Stimulated activated CD8-positive, alpha-beta memory T cell treated with anti-CD3 and anti-CD28 coated beads, Interleukin-15, amount 100 ng/mL, for 24 hours (primary cell): ENCODE results near the gene ACVR1B.
A peak's percentile ranks its signal among the peaks of the same experiment; 100 is the strongest.
"Not testable (repeated sequence)": the region's sequence is repeated elsewhere in the genome, so short reads cannot be mapped to it uniquely, and the experiment has no call there.

Experiments
- DNase-seq: peaks from one replicate; pipeline ENCODE4 v3.0.0-alpha.2; 2020; ENCODE audit warnings: low read depth

The ACVR1B gene

DNA sequence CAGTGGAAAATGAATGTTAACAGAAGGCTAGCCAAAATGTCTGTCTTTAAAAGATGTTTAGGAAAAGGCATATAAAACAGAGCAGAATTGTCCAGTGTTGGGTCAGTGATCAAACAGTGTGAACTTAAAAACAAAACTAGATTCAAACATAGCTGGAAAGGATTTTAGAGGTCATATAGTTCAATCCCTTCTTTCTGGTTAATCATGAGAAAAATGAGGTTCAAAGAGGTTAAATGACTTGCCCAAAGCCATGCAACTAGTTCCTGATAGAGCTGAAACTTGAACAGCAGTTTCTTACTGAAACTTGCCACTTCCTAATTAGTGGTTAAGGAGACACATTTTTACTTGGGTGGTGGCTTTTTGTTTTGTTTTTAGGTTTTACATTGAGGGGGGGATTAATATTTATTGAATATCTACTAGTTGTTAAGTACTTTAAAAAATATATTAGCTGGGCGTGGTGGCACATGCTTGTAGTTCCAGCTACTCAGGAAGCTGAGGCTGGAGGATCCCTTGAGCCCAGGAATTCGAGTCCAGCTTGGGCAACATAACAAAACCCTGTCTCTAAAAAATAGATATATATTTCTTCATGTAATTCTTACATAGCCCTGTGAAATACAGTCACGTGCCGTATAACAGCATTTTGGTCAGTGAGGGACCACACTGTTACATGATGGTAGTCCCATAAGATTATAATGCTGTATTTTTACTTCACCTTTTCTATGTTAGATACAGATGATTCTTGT, 20.4 kb downstream of the ACVR1B start:
- no peak for DNase-seq

DNA sequence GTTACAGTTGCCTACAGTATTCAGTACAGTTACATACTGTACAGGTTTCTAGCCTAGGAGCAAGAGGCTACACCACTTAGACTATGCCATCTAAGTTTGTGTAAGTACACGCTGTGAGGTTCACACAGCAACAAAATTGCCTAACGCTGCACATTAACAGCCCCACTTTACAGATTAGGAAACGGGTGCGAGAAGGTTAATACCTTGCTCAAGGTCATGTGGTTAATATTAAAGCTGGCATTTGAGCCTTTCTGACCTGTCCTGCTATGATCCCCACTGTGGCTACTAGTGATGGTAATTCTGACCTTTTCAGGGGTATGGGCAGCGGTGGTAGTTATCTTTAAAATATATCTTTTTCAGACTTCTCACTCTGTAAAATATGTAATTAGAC, 20.9 kb downstream of the ACVR1B start:
- no peak for DNase-seq

GRCh38 chr12:51972849-51973273, 21.4 kb downstream of the ACVR1B start:
- no peak for DNase-seq

DNA sequence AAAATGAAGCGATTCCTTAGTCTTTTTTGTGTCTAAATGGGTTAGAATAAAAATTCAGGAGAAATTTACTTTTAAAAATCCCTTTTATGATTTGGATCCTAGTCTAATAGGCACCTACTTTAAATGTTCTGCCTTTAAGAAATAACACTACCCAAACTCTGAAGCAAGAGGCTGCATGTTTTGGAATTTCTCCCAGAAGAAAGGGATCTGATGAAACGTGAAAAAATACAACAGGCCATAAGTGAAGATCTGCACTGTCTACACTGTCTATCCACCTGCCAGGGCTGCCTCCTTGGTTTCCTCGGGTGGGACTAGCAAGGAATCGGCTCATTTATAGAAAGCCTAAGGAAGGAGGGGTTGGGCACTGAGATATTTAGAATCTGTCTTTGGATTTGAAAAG, 22.1 kb downstream of the ACVR1B start:
- no peak for DNase-seq

DNA sequence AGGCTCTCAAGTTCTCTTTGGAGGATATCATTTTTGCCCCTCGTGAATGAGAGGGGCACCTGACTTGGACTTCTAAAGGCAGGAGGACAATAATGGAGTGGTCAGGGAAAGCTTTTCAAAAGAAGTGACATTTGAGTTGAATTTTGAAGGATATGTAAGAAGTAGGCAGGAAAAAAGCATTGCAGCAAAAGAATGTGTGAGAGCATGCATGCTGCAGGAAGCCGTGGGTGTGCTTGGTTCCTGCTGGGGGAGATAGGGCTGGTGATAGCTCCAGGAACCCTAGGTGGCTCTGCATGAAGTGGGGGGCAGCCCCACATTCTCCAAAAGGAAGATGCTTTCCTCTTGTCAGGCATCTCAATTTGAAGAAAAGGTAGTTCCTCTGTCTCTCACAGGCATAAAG, 23.1 kb downstream of the ACVR1B start:
- no peak for DNase-seq

DNA sequence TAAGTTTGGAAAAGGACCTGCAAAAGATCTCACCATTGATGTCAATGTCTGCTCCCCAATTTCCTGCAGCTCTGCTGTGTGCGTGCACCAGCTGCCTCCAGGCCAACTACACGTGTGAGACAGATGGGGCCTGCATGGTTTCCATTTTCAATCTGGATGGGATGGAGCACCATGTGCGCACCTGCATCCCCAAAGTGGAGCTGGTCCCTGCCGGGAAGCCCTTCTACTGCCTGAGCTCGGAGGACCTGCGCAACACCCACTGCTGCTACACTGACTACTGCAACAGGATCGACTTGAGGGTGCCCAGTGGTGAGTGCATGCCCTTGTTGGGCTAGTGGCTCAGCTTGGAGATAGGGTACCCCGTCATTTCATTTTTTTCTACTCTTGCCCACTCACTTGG, 23.7 kb downstream of the ACVR1B start:
- DNase-seq, result no peak

DNA sequence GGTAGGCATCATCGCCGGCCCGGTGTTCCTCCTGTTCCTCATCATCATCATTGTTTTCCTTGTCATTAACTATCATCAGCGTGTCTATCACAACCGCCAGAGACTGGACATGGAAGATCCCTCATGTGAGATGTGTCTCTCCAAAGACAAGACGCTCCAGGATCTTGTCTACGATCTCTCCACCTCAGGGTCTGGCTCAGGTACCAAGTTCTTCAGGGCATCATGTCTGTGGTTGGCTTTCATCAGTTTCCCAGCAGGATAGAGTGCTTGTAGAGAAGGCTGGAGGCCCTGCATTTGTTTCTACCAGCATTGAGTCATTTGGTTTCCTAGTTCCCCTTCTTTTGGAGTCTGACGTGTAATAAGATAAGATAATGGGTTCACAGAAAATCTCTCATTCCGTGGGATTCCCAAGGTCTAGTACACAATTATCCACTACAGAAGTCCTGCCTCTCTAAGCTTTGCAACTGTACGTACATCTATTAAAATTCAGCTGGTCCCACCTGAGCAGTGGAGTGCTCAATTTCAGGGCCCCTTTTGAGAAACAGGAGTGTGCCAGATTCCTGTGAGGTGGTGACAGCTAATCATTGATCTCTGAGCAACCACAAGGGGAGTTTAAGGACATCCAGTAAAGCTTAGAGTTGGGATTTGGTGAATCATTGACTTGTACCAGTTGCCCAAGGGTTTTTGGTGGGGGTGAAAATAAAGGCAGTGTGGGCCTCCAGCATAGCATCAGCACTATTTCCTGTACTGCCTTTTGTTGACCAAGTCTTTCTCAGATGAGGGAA, 25.1 kb downstream of the ACVR1B start:
- no peak for DNase-seq

DNA sequence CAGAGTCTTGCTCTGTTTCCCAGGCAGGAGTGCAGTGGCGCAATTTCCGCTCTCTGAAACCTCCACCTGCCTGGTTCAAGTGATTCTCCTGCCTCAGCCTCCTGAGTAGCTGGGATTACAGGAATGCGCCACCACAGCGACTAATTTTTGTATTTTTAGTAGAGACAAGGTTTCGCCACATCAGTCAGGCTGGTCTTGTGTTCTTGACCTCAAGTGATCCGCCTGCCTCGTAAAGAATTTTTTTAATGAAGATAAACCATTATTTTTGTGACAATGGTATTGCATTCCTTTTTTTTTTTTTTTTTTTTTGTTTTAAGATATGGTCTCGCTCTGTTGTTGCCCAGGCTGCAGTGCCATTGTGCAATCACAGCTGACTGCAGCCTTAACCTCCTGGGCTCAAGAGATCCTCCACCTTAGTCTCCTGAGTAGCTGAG, 25.8 kb downstream of the ACVR1B start:
- no peak for DNase-seq

DNA sequence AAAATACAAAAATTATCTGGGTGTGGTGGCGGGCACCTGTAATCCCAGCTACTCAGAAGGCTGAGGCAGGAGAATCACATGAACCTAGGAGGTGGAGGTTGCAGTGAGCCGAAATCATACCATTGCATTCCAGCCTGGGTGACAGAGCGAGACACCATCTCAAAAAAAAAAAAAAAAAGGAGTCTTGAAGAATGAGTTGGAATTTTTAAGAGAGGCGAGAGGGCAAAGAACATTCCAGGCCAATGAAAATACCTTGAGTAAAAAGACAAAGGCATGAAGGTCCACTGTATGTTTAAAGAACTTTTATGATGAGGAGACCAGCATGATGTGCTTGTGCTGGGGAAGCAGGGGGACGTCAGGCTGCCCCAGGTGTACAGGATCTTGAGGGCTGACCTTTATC, 27.8 kb downstream of the ACVR1B start:
- not testable (repeated sequence) for DNase-seq

DNA sequence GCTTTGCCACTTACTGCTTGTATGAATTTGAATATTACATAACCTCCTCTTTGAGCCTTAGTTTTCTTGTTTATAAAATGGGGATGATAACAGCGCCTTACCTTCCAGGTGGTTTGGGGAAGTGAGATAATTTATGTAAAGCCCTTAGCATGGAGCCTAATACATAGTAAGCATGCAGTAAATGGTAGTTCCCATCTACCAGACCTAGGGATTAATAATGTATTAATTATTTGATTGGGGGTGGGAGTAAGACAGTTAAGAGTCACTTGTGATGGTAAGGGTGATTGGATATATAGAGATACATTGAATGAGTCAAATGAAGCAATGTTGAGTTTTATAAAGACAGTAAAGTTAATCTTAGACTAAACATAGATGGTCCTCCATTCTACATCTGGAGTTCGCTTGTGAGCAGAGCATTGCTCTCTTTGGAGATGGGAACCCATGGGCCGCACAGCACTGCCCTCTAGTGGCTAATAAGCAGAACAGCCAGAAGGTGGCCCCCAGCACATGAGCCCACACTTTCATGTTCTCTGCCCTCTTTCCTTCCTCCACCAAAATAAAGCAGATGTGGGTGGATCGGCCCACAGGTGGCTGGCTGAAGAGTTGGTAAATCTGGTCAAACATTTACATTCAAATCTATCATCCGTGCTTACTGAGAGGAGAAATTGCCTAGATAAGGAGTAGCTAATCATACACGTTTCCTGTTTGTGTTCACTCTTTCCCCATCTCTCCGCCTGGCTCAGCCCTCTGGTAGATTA, 28.7 kb downstream of the ACVR1B start:
- peak; percentile 41 for DNase-seq

GRCh38 chr12:51980809-51981127, 29.3 kb downstream of the ACVR1B start:
- no peak for DNase-seq

GRCh38 chr12:51984657-51985056, 33.2 kb downstream of the ACVR1B start:
- DNase-seq, result no peak

DNA sequence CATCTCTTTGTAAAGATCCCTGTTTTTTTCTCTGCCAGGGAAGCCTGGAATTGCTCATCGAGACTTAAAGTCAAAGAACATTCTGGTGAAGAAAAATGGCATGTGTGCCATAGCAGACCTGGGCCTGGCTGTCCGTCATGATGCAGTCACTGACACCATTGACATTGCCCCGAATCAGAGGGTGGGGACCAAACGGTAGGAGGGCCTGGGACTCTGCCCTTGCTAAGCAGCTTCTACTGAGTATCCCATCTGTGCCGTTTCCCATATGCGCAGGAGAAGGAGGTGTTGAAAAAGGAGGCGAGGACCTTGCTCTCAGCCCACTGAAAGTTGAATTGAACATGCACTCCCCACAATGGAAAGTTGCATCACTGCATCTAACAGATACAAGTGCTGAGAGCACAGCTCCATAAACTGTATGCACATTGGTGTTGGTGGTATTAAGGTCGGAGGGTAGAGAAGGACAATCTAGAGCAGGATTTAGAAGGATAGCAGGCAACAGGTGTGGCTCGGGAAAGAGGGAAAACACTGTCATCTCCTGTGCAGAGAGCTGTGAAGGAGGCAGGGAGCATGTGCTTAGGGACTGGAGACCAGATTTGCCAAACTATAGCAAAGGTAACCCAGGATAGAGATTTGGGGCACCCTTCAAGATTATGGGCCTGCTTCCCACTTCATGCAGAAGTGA, 33.8 kb downstream of the ACVR1B start:
- no peak for DNase-seq

DNA sequence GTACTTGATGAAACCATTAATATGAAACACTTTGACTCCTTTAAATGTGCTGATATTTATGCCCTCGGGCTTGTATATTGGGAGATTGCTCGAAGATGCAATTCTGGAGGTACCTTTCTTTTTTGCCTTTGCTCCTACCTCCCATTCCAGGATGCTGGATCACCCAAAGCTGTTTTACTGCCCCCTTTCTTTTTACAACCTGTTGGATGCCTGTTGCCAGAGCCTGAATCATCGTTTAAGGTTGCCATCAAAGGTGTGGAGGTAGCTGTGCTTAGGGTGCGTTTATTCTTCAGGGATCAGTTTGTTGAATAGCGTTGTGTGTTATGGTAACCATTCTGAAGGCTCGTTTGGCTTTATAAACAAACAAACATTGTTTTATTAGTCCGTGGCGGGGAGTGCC, 35.3 kb downstream of the ACVR1B start:
- no peak for DNase-seq

DNA sequence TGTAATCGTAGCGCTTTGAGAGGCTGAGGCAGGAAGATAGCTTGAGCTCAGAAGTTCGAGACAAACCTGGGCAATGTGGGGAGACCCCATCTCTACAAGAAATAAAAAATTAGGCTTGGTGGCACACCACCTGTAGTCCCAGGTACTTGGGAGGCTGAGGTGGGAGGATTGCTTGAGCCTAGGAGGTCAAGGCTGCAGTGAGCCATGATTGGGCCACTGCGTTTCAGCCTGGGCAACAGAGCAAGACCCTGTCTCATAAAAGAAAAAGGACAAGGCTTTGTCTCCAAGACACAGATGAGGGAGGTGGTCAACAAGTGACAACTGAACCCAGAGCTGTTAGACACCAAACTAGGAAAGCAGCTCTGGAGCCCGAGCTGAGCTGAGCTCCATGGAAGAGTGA, 40.7 kb downstream of the ACVR1B start:
- no peak for DNase-seq

- DNase-seq, result no peak
Observed at GRCh38 chr12:51994539-51994820, 43.0 kb downstream of the ACVR1B start.

GRCh38 chr12:51994959-51995358, 43.5 kb downstream of the ACVR1B start:
- no peak for DNase-seq

DNA sequence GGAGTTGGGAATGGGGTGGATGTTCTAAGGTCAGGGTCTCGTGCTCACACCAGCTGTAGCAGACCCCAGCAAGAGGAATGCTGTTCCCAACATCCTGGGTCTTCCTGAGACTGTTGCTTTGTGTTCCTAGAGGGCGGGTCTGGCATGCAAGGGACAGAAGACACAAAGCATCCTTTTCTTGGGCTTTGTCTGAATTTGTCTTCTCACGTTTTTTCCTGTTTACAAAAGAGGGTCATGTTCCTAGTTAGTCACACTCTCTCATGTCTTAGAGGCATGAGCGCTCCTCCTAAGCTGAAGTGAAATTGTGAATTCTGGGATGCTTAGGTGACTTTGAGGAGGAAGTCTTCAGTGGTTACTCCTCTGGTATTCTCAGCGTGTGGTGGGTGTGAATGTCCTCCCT, 45.6 kb downstream of the ACVR1B start:
- no peak for DNase-seq

- DNase-seq, result no peak
Observed at GRCh38 chr12:52003016-52003550, 51.6 kb downstream of the ACVR1B start.

GRCh38 chr12:52003591-52003990, 52.1 kb downstream of the ACVR1B start:
- no peak for DNase-seq

DNA sequence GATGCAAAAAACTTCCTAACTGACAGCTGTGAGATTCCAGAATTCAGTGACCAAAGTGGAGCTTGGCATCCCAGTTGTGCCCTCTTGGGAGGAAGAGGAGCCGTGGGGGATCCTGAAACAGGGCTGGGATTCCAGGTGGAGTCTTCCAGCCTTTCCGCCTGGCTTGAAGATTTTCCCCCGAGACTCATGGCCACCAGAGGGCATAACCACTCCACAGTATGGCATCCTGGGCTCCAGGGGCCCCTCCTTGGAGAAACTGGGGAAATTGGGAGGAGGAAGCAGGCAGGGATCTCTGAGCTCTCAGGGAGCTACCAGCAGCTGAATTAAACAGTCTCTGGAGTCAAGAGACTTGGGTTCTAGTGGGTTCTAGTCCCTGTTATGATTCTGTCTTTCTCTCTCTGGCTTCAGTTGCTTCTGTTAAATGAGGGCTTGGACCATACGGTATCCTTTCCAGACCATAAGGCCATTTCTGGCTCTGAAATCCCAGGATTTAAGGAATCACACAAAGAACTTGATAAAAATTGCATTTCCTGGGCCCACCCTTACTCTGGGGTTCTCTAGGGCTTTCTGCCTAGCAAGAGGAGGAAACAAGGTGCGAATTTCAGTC, 52.6 kb downstream of the ACVR1B start:
- no peak for DNase-seq
